Measurements from ENCODE around the gene KCTD2. TPM values are rescaled to one million over a fixed set of nuclear protein-coding genes. Genes with fewer than 3 reads are reported as not detected.

KCTD2 gene
- total RNA-seq, 1 donor from 2014 or later = 18.4 TPM

GRCh38 chr17:75075597-75076336, 28.7 kb downstream of the KCTD2 start:
- no peak for DNase-seq (ENCODE audit: low read depth)

GRCh38 chr17:75077072-75077495, 30.1 kb downstream of the KCTD2 start:
- no peak for DNase-seq (ENCODE audit: low read depth)

GRCh38 chr17:75077496-75078283, 30.7 kb downstream of the KCTD2 start:
- DNase-seq (ENCODE audit: low read depth) = no peak

GRCh38 chr17:75078284-75079022, 31.4 kb downstream of the KCTD2 start:
- DNase-seq (ENCODE audit: low read depth) = peak; percentile 67

GRCh38 chr17:75079023-75079373, 32.0 kb downstream of the KCTD2 start:
- DNase-seq (ENCODE audit: low read depth) = peak; percentile 60

- DNase-seq (ENCODE audit: low read depth) = no peak
Measured at GRCh38 chr17:75081611-75082540, 34.9 kb downstream of the KCTD2 start.

- DNase-seq (ENCODE audit: low read depth) = no peak
Measured at GRCh38 chr17:75082683-75083082, 35.7 kb downstream of the KCTD2 start.

- DNase-seq (ENCODE audit: low read depth) = no peak
Measured at GRCh38 chr17:75084039-75084660, 37.1 kb downstream of the KCTD2 start.

- DNase-seq (ENCODE audit: low read depth) = no peak
Measured at GRCh38 chr17:75086496-75087181, 39.6 kb downstream of the KCTD2 start.

GRCh38 chr17:75087182-75087557, 40.1 kb downstream of the KCTD2 start:
- DNase-seq (ENCODE audit: low read depth) = no peak

GRCh38 chr17:75087558-75088453, 40.8 kb downstream of the KCTD2 start, which contains the start of gene SLC16A5:
SLC16A5 (plus strand) TSS chr17:75087954; CDS start chr17:75093637, 5,683 bp downstream.
- no peak for DNase-seq (ENCODE audit: low read depth)

GRCh38 chr17:75088465-75089417, 41.7 kb downstream of the KCTD2 start:
- no peak for DNase-seq (ENCODE audit: low read depth)

GRCh38 chr17:75090871-75091854, 44.1 kb downstream of the KCTD2 start:
- no peak for DNase-seq (ENCODE audit: low read depth)

GRCh38 chr17:75091855-75092327, 44.9 kb downstream of the KCTD2 start:
- DNase-seq (ENCODE audit: low read depth) = no peak

GRCh38 chr17:75093548-75094158, 46.6 kb downstream of the KCTD2 start:
- no peak for DNase-seq (ENCODE audit: low read depth)
